Hindlimb muscle (tissue), 1 donor: ENCODE measurements around the gene ARHGEF37. TPM values are rescaled to one million over a fixed set of nuclear protein-coding genes. Genes with fewer than 3 reads are reported as not detected.
"Not testable (repeated sequence)": the region's sequence is repeated elsewhere in the genome, so short reads cannot be mapped to it uniquely, and the experiment has no call there.

Source experiments
- DNase-seq: peaks from one replicate; pipeline ENCODE4 v3.0.0-alpha.2; 2013
- polyA plus RNA-seq: library from polyadenylated mRNA; unstranded; fragments of 120-200 nt; gene quantifications from one replicate; pipeline ENCODE4 v1.2.1, GENCODE V29; 2013; ENCODE audit not compliant: insufficient read length

ARHGEF37 gene
- polyA plus RNA-seq, 1 donor, result 5.0 TPM

GRCh38 chr5:149651686-149652085 lies 70.4 kb downstream of the ARHGEF37 start:
- DNase-seq, result no peak

- no peak for DNase-seq
These were observed 71.4 kb downstream of the ARHGEF37 start for GRCh38 chr5:149652697-149653096.

GRCh38 chr5:149654231-149654630 lies 72.9 kb downstream of the ARHGEF37 start:
- no peak for DNase-seq

- DNase-seq, result no peak
These were observed 73.7 kb downstream of the ARHGEF37 start for GRCh38 chr5:149654883-149655505.

- no peak for DNase-seq
These were observed 75.4 kb downstream of the ARHGEF37 start for GRCh38 chr5:149656576-149657182.

GRCh38 chr5:149657324-149657723 lies 76.0 kb downstream of the ARHGEF37 start:
- no peak for DNase-seq

- no peak for DNase-seq
These were observed 77.0 kb downstream of the ARHGEF37 start for GRCh38 chr5:149658299-149658698.

GRCh38 chr5:149664083-149664482 lies 82.8 kb downstream of the ARHGEF37 start:
- no peak for DNase-seq

- DNase-seq, result no peak
These were observed 83.5 kb downstream of the ARHGEF37 start for GRCh38 chr5:149664666-149665415.

GRCh38 chr5:149665416-149666175 lies 84.3 kb downstream of the ARHGEF37 start:
- no peak for DNase-seq

GRCh38 chr5:149666212-149666852 lies 85.0 kb downstream of the ARHGEF37 start:
- DNase-seq, result no peak

GRCh38 chr5:149667084-149667828 lies 86.0 kb downstream of the ARHGEF37 start:
- DNase-seq, result no peak

GRCh38 chr5:149667829-149668330 lies 86.6 kb downstream of the ARHGEF37 start:
- no peak for DNase-seq

GRCh38 chr5:149669273-149669672 lies 88.0 kb downstream of the ARHGEF37 start:
- not testable (repeated sequence) for DNase-seq

GRCh38 chr5:149671544-149671943 lies 90.2 kb downstream of the ARHGEF37 start:
- DNase-seq, result no peak

- DNase-seq, result no peak
These were observed 91.6 kb downstream of the ARHGEF37 start for GRCh38 chr5:149672701-149673476.

- DNase-seq, result no peak
These were observed 93.4 kb downstream of the ARHGEF37 start for GRCh38 chr5:149674686-149675085.

- no peak for DNase-seq
These were observed 94.4 kb downstream of the ARHGEF37 start for GRCh38 chr5:149675610-149676201.

GRCh38 chr5:149677731-149678130 lies 96.4 kb downstream of the ARHGEF37 start:
- no peak for DNase-seq
